ENCODE results near the gene SEC16A. TPM values are rescaled to one million over a fixed set of nuclear protein-coding genes. Genes with fewer than 3 reads are reported as not detected.

The SEC16A gene
- total RNA-seq: 66.1 TPM

GRCh38 chr9:136482793-136483588, at the start of gene SEC16A:
TSS of gene SEC16A (minus strand) at chr9:136483040. CDS start at chr9:136477615, 5,425 bp downstream.
- intact Hi-C loops (cut with DNase I): loop anchor here (1.0 to 5.0 kb wide), 9 partner anchors 44 to 1068 kb away; partner anchors contain the start of genes ANAPC2, DNLZ, ENTR1 and INPP5E

GRCh38 chr9:136531904-136532798, 49.3 kb upstream of the SEC16A start:
- H3K27me3 ChIP-seq: no peaks in the 10 kb centered on the region
- H3K36me3 ChIP-seq: peaks cover 4 to 6% of the 10 kb centered on the region in 2 donors
- peaks cover 0 to 14% of the 10 kb centered on the region in 2 donors for H3K4me1 ChIP-seq
- H3K27ac ChIP-seq: no peak overlapping the region
- DNase-seq (ENCODE audit: low spot score in 2 of 2): no peak
- intact Hi-C loops (cut with DNase I): no loop called here
- H3K4me3 ChIP-seq: no peak overlapping the region
- TF ChIP-seq CTCF (IDR thresholded peaks at IDR 0.05): no peak
- no peaks in the 10 kb centered on the region for H3K9me3 ChIP-seq

More at GRCh38 chr9:136482793-136483588, at the start of gene SEC16A:
- Histone ChIP-seq H3K27me3 (no peaks in the 10 kb centered on the region), H3K36me3 (peaks cover 0 to 6% of the 10 kb centered on the region in 2 donors), H3K27ac (peak within 1 kb of the TSS; percentile 98 to 100), H3K4me3 (peak within 1 kb of the TSS; percentile 71 to 82), H3K9me3 (no peaks in the 10 kb centered on the region), H3K4me1 (peaks cover 15 to 16% of the 10 kb centered on the region in 2 donors)
- peak; percentile 93 to 99 for DNase-seq (ENCODE audit: low spot score in 2 of 2)
- no peak for TF ChIP-seq CTCF (IDR thresholded peaks at IDR 0.05)

GRCh38 chr9:136531186-136531903, 48.5 kb upstream of the SEC16A start:
- H3K36me3 ChIP-seq: peaks cover 0 to 4% of the 10 kb centered on the region in 2 donors
- no peak for TF ChIP-seq CTCF (IDR thresholded peaks at IDR 0.05)
- no peak overlapping the region for H3K4me3 ChIP-seq
- no peak overlapping the region for H3K27ac ChIP-seq
- no peak for DNase-seq (ENCODE audit: low spot score in 2 of 2)
- peaks cover 0 to 20% of the 10 kb centered on the region in 2 donors for H3K4me1 ChIP-seq
- H3K27me3 ChIP-seq: no peaks in the 10 kb centered on the region
- intact Hi-C loops (cut with DNase I): no loop called here
- H3K9me3 ChIP-seq: no peaks in the 10 kb centered on the region

GRCh38 chr9:136530461-136531089, 47.7 kb upstream of the SEC16A start:
- no peak overlapping the region for H3K4me3 ChIP-seq
- intact Hi-C loops (cut with DNase I): no loop called here
- TF ChIP-seq CTCF (IDR thresholded peaks at IDR 0.05): no peak

More at GRCh38 chr9:136530461-136531089, 47.7 kb upstream of the SEC16A start:
- DNase-seq (ENCODE audit: low spot score in 2 of 2): no peak
- Histone ChIP-seq H3K9me3 (no peaks in the 10 kb centered on the region), H3K4me1 (peaks cover 0 to 25% of the 10 kb centered on the region in 2 donors), H3K27ac (no peak overlapping the region), H3K36me3 (peaks cover 0 to 4% of the 10 kb centered on the region in 2 donors), H3K27me3 (no peaks in the 10 kb centered on the region)
